HG03442 (cell line): ENCODE measurements around the gene TAF4.
"Not testable (repeated sequence)": the region's sequence is repeated elsewhere in the genome, so short reads cannot be mapped to it uniquely, and the experiment has no call there.

ENCODE experiments used
- ATAC-seq: cut with Tn5 transposase; IDR thresholded peaks from one replicate; pipeline ENCODE4 v1.9.1; 2021; ENCODE audit warnings: mild to moderate bottlenecking, moderate library complexity; ENCODE audit not compliant: unreplicated experiment

The TAF4 gene

GRCh38 chr20:61951695-61952533 is 113.8 kb downstream of the TAF4 start:
- no peak for ATAC-seq

DNA sequence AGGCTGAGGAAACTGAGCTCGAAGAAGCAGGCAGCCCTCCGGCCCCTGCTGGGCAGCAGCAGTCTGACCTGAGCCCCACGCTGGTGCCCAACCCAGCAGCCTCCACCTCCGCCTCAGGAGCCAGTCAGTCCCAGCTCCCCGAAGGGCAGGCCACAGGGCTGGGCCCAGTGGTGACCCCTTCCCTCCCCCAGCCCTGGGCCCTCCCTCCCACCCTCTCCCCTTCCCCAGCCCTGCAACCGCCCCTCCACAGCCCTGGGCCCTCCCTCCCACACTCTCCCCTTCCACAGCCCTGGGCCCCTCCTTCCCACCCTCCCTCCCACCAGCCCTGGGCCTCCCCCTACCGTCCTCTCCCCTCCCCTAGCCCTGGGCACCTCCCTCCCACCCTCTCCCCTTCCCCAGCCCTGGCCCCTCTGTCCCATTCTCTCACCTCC is 115.0 kb downstream of the TAF4 start:
- ATAC-seq: no peak

DNA sequence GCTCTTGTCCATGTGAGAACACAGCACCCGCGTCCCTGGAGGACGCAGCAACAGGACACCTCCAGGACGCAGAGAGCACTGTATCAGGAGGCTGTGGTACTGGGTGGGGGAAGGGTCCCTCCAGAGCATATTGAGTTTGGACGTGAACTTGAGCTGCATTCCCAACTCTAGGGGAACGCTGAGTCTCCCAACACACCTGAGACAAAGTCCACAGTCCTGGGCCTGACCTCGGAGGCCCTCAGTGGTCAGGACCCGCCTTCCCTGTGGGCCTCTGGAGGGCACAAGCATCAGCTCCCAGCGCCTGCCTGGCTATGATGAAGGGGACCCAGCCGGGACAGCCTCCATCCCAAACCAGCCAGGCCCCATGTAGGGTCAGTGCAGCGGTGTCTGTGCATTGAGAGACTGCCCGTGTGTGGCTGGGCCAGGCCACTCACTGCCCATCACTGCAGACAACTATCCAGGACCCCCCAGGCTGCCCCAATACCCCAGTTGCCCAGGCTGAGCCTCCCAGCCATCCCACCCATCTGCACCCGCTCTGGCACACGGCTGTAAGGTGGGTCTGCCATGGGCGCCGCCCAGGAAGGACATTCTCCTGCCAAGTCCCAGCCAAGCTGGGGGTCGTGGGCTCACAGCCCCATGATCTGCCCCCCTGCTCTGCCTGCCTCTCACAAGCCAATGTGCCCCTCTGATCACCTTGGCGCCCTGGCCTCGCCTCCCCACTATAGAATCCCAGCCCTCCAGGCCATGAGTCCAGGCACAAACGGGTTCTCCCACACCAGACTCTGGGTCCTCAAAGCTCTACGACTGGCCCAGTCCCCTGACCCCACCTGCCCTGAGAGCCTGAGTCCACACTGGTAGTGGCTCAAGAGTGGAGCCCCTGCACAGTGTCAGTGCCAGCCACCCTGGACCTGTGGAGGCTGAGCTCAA is 115.7 kb downstream of the TAF4 start:
- ATAC-seq: no peak

DNA sequence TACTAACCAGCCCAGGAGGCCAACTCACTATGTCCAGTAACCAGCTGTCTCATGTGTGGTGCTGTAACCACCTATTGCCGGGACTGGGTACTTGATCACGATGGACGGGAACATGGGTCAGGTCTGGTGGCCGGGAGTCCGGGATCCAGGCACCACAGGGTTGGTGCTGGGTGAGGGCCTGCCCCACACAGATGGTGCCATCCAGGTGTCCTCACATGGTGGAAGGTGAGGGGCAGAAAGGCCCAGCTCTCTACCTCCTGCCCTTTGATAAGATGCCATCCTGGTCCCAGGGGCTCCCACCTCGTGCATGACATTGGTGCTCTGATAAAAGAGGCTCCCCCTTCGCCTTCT is 116.3 kb downstream of the TAF4 start:
- no peak for ATAC-seq

DNA sequence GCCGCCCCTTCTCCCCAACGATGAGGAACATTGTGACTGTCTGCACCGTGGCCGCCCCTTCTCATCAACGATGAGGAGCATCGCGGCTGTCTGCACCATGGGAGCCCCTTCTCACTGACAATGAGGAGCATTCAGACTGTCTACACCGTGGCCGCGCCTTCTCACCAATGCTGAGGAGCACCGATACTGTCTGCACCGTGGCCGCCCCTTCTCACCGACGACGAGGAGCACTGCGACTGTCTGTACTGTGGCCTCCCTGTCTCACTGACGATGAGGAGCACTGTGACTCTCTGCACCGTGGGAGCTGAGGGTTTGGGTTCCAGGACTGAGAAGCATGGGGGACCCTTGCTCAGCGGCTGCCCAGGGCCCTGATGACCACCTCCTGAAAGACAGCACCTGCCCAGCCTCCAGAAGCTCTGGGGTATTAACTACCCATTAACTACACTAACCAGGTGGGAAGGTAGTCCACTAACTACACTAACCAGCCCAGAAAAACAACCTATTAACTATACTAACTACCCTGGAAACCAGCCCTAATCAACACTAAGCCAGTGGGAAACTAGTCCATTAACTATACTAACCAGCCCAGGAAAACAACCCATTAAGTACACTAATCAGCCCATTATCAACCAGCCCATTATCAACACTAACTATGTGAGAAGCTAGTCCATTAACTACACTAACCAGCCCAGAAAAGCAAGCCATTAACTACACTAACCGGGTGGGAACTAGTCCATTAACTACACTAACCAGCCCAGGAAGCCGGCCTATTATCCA is 116.9 kb downstream of the TAF4 start:
- ATAC-seq: no peak

DNA sequence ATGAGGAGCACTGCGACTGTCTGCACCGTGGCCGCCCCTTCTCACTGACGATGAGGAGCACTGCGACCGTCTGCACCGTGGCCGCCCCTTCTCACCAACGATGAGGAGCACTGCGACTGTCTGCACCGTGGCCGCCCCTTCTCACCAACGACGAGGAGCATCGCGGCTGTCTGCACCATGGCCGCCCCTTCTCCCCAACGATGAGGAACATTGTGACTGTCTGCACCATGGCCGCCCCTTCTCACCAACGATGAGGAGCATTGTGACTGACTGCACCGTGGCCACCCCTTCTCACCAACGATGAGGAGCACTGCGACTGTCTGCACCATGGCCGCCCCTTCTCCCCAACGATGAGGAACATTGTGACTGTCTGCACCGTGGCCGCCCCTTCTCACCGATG is 117.6 kb downstream of the TAF4 start:
- not testable (repeated sequence) for ATAC-seq

DNA sequence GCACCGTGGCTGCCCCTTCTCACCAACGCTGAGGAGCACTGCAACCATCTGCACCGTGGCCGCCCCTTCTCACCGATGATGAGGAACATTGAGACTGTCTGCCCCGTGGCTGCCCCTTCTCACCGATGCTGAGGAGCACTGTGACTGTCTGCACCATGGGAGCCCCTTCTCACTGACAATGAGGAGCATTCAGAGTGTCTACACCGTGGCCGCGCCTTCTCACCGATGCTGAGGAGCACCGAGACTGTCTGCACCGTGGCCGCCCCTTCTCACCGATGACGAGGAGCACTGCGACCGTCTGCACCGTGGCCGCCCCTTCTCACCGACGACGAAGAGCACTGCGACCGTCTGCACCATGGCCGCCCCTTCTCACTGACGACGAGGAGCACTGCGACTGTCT is 120.2 kb downstream of the TAF4 start:
- ATAC-seq: not testable (repeated sequence)

DNA sequence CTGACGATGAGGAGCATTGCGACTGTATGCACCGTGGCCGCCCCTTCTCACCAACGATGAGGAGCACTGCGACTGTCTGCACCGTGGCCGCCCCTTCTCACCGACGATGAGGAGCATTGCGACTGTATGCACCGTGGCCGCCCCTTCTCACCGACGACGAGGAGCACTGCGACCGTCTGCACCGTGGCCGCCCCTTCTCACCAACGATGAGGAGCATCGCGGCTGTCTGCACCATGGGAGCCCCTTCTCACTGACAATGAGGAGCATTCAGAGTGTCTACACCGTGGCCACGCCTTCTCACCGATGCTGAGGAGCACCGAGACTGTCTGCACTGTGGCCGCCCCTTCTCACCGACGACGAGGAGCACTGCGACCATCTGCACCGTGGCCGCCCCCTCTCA is 120.7 kb downstream of the TAF4 start:
- ATAC-seq: not testable (repeated sequence)

DNA sequence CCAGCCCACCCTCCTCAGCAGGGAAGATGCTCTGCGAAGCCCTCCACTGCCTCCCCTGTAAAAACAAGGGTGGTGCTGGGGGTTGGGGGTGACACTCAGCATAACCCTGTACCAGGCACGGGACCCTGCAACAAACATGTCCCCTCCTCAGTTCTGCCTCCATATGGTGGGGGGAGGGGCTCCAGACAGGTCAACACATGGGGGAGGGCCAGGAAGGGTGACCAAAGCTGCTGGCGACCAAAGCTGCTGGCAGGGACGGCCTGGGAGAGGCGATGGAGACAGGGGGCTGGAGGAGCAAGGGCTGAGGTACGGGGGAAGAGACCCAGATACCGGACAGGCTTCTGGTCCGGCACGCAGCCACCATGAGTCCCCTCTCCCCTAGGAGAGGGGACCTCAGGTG is 123.2 kb downstream of the TAF4 start:
- no peak for ATAC-seq

DNA sequence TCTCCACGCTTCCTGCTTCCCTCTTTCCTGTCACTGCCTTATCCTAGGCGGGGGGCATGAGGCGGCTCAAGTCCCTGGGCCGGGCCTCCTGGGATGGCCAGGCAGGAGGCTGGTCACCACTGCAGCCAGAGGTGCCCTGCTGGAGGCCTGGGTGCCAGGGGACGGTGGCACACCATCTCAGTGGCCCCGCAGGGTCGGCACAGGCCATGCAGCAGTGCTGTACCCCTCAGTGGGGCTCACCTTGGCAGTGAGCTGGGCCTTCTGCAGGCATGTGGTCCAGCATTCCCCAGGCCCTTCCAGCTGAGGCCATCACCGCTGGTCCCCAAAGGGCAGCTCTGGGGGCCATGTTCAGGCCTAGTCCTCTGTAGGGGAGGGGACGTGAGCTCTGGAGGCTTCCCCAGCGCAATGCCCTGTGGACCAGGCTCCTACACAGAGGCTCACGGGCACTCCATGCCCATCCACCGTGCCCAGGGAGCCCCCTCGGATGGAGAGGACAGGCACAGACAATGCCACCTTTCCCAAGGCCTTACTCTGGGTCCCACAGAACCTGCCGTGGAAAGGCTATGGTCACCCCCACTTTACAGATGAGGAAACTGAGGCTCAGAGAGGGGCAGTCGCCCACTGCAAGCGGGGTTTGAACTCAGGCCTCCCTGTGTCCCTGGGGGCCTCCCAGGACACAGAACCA is 123.8 kb downstream of the TAF4 start:
- ATAC-seq: no peak

GRCh38 chr20:61940976-61941720 is 124.5 kb downstream of the TAF4 start:
- ATAC-seq: no peak

- no peak for ATAC-seq
These were observed 125.2 kb downstream of the TAF4 start for GRCh38 chr20:61940491-61940890.

- no peak for ATAC-seq
These were observed 125.9 kb downstream of the TAF4 start for GRCh38 chr20:61939691-61940360.

DNA sequence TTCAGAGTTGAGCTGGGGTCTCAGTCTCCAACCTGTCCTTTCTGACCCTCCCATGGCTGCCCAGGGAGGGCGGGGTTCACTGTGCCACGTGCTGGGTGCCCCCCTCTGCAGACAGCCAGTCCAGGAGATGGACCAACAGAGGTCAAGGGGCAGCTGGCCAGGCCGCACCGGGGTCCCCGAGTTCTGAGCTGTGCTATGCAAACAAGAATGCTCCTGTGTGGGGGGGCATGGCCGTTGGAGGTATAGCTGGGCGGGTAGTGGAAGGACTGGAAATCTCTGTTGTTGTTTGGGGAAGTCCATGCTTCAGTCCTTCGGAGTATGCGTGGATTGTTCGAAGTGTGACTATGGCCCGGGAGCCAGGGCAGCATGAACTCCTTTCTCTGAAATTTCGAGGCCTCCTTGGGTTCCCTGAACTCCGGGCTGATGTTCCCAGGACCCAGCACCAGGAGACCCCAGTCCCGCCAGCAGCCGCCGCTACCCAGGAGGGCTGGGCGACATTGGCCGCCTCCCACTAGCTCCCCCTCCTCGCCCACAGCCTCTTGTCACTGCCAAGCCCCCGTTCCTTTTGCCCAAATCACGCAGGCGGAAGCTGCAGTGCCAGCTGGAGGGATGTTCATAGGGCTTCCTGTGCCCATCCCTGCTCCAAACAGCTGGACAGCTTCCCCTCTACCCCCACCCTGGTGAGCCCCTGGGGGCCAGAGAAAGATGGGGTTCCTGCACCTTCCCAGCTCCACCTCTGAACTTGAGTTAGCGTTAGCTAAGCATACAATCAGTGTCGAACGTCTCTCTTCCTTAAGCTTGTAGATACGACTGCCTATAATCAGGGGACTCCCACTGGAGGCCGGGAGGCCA is 126.6 kb downstream of the TAF4 start:
- ATAC-seq: no peak

GRCh38 chr20:61937963-61938838 is 127.5 kb downstream of the TAF4 start:
- ATAC-seq: no peak

DNA sequence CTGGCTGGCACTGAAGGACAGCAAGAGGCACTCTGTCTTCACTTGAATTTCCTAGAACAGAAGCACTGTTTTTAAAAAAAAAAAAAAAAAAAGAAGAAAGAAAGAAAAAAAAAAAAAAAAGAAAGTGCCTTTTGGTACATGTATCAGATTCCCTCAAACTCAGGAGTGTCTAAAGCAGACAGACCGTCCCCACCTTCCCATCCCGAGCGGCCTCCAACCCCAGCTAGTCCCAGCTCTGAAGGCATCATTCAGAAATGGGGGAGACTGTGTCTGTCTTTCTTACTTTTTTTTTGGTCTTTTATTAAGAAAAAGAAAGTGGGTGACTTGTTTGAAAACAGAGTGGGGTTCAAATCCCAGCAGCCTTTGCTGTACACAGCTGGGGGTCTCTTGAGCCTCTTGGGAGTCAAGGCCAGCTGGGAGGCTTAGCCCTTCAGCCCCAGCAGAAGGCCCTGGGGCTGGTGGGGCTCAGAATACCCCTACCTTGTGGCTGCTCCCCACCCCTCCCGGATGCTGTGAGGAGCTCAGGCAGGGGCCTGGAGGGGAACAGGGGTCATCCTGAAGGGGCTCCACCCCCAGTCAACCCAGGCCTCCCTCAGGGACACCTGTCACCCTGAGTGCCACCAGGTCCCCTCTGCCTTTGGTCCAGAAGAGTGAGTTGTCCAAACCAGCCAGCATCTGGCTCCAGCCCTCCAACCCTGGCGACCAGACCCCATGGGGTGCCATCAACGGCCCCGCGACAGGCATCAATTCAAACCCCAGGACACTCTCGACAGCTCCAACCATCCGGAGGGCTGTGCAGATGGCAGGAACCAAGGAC is 128.3 kb downstream of the TAF4 start:
- ATAC-seq: no peak

DNA sequence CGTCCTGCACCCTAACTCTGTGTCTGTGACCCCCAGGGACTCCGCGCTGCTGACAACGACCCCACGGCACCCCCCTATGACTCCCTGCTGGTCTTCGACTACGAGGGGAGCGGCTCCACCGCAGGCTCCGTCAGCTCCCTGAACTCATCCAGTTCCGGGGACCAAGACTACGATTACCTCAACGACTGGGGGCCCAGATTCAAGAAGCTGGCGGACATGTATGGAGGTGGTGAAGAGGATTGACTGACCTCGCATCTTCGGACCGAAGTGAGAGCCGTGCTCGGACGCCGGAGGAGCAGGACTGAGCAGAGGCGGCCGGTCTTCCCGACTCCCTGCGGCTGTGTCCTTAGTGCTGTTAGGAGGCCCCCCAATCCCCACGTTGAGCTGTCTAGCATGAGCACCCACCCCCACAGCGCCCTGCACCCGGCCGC is 129.0 kb downstream of the TAF4 start:
- no peak for ATAC-seq
